ENCODE data around the gene CTDSPL. TPM values are rescaled to one million over a fixed set of nuclear protein-coding genes. Genes with fewer than 3 reads are reported as not detected.

CTDSPL gene
- total and polyA plus RNA-seq, 2 of the 13 experiments (the other 11 are each of a cell fraction or from before 2014, with no cell fraction given), result 26.1 to 142 TPM

- TF ChIP-seq DNMT3B (CRISPR knock-in tag; conservative IDR thresholded peaks at IDR 0.05) (no peak), ZNF580 (CRISPR knock-in tag; IDR thresholded peaks at IDR 0.05; ENCODE audit: borderline replicate concordance, low read depth) (no peak), KDM3A (CRISPR knock-in tag; IDR thresholded peaks at IDR 0.05; ENCODE audit: low read depth) (no peak), MXI1 (IDR thresholded peaks at IDR 0.05; ENCODE audit: borderline replicate concordance, low read depth, low read length) (no peak), BCLAF1 (IDR thresholded peaks at IDR 0.05) (no peak), YY1 (IDR thresholded peaks at IDR 0.05; ENCODE audit: insufficient read depth, insufficient replicate concordance, low read depth, low read length) (peak; percentile 7), SOX13 (IDR thresholded peaks at IDR 0.05) (no peak), SOX13 (CRISPR knock-in tag; conservative IDR thresholded peaks at IDR 0.05 in 1 of 2, IDR thresholded peaks at IDR 0.05 in 1 of 2) (peak in 1 of 2 experiments; percentile 63; a peak in 2 of 4 replicates), PITX1 (CRISPR knock-in tag; IDR thresholded peaks at IDR 0.05) (no peak), ZNF589 (CRISPR knock-in tag; conservative IDR thresholded peaks at IDR 0.05) (no peak), ZFP36L2 (CRISPR knock-in tag; IDR thresholded peaks at IDR 0.05) (no peak), ZBTB10 (CRISPR knock-in tag; IDR thresholded peaks at IDR 0.05; ENCODE audit: borderline replicate concordance) (no peak), ARHGAP35 (CRISPR knock-in tag; IDR thresholded peaks at IDR 0.05; ENCODE audit: borderline replicate concordance) (no peak), KDM5A (IDR thresholded peaks at IDR 0.05; ENCODE audit: borderline replicate concordance, low read length) (no peak), DDIT3 (CRISPR knock-in tag; IDR thresholded peaks at IDR 0.05) (no peak), ZNF766 (CRISPR knock-in tag; IDR thresholded peaks at IDR 0.05; ENCODE audit: borderline replicate concordance) (no peak), ZNF790 (CRISPR knock-in tag; IDR thresholded peaks at IDR 0.05; ENCODE audit: borderline replicate concordance) (no peak), ZNF773 (CRISPR knock-in tag; IDR thresholded peaks at IDR 0.05; ENCODE audit: borderline replicate concordance) (no peak), ZNF879 (CRISPR knock-in tag; IDR thresholded peaks at IDR 0.05) (no peak), CREBL2 (CRISPR knock-in tag; IDR thresholded peaks at IDR 0.05; ENCODE audit: borderline replicate concordance) (no peak), NKX3-1 (CRISPR knock-in tag; IDR thresholded peaks at IDR 0.05) (0 out of 2 replicates have a peak, but pooled peaks have one; percentile 31)
These were observed 125.0 kb downstream of the CTDSPL start (continued) for GRCh38 chr3:37986479-37987314.

Measured in HepG2 (cell line).